Measurements from ENCODE around the gene CLCN7. TPM values are rescaled to one million over a fixed set of nuclear protein-coding genes. Genes with fewer than 3 reads are reported as not detected.

CLCN7 gene
- total RNA-seq, 1 donor from 2014 or later, result 49.8 TPM

- Histone ChIP-seq H3K36me3 (peaks cover 0 to 77% of the 10 kb centered on the region in 2 donors), H3K27ac (no peak overlapping the region), H3K4me3 (no peak overlapping the region), H3K4me1 (no peaks in the 10 kb centered on the region), H3K27me3 (no peaks in the 10 kb centered on the region), H3K9me3 (no peaks in the 10 kb centered on the region)
- TF ChIP-seq POLR2AphosphoS5 (IDR thresholded peaks at IDR 0.05; ENCODE audit: insufficient read depth in 1 of 2, low read depth in 1 of 2) (no peak), POLR2A (IDR thresholded peaks at IDR 0.05) (no peak), CTCF (IDR thresholded peaks at IDR 0.05) (no peak)
- no peak for DNase-seq (ENCODE audit: extremely low spot score in 2 of 2)
- intact Hi-C loops (cut with DNase I), result no loop called here
Observed at GRCh38 chr16:1455190-1456171, 19.3 kb downstream of the CLCN7 start.

GRCh38 chr16:1454561-1454960, 20.3 kb downstream of the CLCN7 start:
- H3K9me3 ChIP-seq, result no peaks in the 10 kb centered on the region
- DNase-seq (ENCODE audit: extremely low spot score in 2 of 2), result no peak
- H3K4me3 ChIP-seq, result no peak overlapping the region
- TF ChIP-seq CTCF (IDR thresholded peaks at IDR 0.05), result no peak
- TF ChIP-seq POLR2A (IDR thresholded peaks at IDR 0.05), result no peak
- TF ChIP-seq POLR2AphosphoS5 (IDR thresholded peaks at IDR 0.05; ENCODE audit: insufficient read depth in 1 of 2, low read depth in 1 of 2), result no peak
- intact Hi-C loops (cut with DNase I), result no loop called here
- no peaks in the 10 kb centered on the region for H3K27me3 ChIP-seq
- no peak overlapping the region for H3K27ac ChIP-seq
- no peaks in the 10 kb centered on the region for H3K4me1 ChIP-seq
- peaks cover 0 to 76% of the 10 kb centered on the region in 2 donors for H3K36me3 ChIP-seq

GRCh38 chr16:1453316-1453715, 21.5 kb downstream of the CLCN7 start:
- no peak overlapping the region for H3K27ac ChIP-seq
- no peaks in the 10 kb centered on the region for H3K27me3 ChIP-seq
- no peak for DNase-seq (ENCODE audit: extremely low spot score in 2 of 2)
- TF ChIP-seq CTCF (IDR thresholded peaks at IDR 0.05), result no peak
- intact Hi-C loops (cut with DNase I), result no loop called here
- no peaks in the 10 kb centered on the region for H3K9me3 ChIP-seq
- H3K4me1 ChIP-seq, result no peaks in the 10 kb centered on the region
- peaks cover 0 to 74% of the 10 kb centered on the region in 2 donors for H3K36me3 ChIP-seq
- H3K4me3 ChIP-seq, result no peak overlapping the region

- TF ChIP-seq CTCF (IDR thresholded peaks at IDR 0.05) (no peak), POLR2A (IDR thresholded peaks at IDR 0.05) (no peak), POLR2AphosphoS5 (IDR thresholded peaks at IDR 0.05; ENCODE audit: insufficient read depth in 1 of 2, low read depth in 1 of 2) (no peak)
- H3K4me1 ChIP-seq, result no peaks in the 10 kb centered on the region
- DNase-seq (ENCODE audit: extremely low spot score in 2 of 2), result no peak
- H3K27me3 ChIP-seq, result no peaks in the 10 kb centered on the region
- H3K36me3 ChIP-seq, result peaks cover 0 to 73% of the 10 kb centered on the region in 2 donors
- no peak overlapping the region for H3K4me3 ChIP-seq
- no peak overlapping the region for H3K27ac ChIP-seq
- intact Hi-C loops (cut with DNase I), result no loop called here
- H3K9me3 ChIP-seq, result no peaks in the 10 kb centered on the region
Observed at GRCh38 chr16:1452530-1452929, 22.3 kb downstream of the CLCN7 start.
